HG03565 (cell line): Measurements from ENCODE around the gene CAMKMT.

Experiments
- ATAC-seq: cut with Tn5 transposase; IDR thresholded peaks from one replicate; pipeline ENCODE4 v1.9.1; 2021; ENCODE audit warnings: mild to moderate bottlenecking, moderate library complexity; ENCODE audit not compliant: unreplicated experiment

Gene CAMKMT

GRCh38 chr2:44817256-44817655 is 455.5 kb downstream of the CAMKMT start:
- ATAC-seq: no peak

DNA sequence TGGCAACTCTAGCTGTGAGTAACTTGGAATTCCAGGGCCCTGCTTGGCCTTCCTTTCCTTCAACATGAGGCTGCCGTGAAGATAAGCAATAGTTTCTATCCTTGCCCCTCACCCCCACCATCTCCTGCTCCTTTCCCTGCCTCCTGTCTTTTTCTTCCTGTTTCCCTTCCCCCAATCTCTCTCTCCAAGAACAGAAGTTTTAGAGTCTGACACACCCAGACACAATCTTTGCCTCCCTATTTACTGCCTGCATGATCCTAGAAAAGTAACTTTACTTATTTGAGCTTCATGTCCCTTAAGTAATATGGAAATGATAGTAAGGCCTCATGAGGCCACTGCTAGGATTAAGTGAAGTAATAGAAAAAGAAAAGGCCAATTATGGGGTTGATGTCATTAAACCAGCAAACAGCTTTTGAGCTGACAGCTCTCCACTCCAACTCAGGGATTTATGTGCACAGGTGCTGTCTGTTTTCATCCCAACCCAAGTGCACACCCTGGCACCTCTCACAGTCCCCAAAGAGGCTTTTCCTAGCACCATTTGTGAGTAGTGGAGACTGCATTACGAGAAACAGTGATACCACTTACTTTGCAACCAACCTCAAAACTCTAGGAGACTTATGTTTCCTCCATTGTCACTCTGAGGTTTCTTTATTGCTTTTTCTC is 456.1 kb downstream of the CAMKMT start:
- ATAC-seq: no peak

- ATAC-seq: no peak
Measured at GRCh38 chr2:44819061-44819460, 457.3 kb downstream of the CAMKMT start.

DNA sequence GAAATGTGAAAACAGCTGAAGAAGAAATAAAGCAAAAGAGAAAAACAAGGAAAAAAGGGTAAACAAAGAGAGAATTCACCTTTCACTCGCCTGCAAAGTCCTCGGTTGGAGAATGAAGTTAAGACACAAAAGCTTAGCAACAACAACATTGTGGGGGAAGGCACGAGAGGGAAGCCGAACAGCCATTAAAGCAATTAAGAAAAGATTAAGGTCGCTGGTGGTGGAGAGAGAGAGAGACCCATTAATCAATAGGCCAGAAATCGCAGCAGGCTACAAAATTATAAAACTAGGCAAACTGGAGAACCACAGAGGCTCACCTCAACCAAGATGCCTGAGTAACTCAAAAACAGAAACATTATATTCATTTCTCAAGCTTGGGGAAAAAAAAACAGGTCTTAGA is 459.8 kb downstream of the CAMKMT start:
- no peak for ATAC-seq

DNA sequence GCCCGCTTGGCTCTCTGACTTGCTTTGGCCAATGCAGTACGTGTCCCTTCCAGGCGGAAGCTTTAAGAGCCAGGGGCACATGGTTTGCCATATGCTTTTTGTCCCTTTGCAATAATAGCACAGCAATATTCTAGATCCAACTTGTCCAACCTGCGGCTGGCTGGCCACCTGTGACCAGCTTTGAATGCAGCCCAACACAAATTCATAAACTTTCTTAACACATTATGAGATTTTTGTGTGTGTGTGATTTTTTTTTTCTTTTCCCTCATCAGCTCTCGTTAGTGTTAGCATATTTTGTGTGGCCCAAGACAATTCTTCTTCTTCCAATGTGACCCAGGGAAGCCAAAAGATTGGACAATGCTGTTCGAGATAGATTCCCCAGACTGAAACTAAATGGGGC is 460.4 kb downstream of the CAMKMT start:
- ATAC-seq: no peak
